NB4 (cell line): ENCODE results near the gene MAU2.

Experiments used
- CTCF ChIP-seq: IDR thresholded peaks from one replicate; pipeline ENCODE4 v1.5.1; 2012; ENCODE audit warnings: low read depth, low read length
- MYC ChIP-seq: IDR thresholded peaks from 2 replicates; pipeline ENCODE4 v1.6.1; 2011; ENCODE audit warnings: low read depth, low read length
- POLR2A ChIP-seq: IDR thresholded peaks from 2 replicates; pipeline ENCODE4 v1.6.1; 2011; ENCODE audit warnings: mild to moderate bottlenecking; ENCODE audit not compliant: insufficient read length; ENCODE audit errors: extremely low read depth

DNA sequence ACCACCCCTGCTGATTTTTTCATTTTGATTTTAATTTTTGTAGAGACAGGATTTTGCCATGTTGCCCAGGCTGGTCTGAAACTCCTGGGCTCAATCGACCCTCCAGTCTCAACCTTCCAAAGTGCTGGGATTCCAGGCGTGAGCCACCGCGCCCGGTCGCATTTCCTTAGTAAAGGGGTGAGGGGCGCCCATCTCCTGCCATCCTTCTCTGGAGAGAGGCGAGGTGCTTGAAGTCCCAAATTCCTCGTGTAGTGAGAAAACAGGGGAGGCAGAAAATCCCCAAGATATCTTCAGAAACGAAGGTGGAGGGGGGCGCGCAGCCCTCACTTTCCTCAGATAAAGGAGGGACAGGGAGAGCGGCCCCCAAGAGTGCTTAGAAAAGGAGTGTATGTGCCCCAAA is 63.9 kb downstream of the MAU2 start:
- TF ChIP-seq CTCF: no peak
- TF ChIP-seq POLR2A: no peak
- no peak for TF ChIP-seq MYC
